Measurements from ENCODE around the gene DYNLT4. TPM values are rescaled to one million over a fixed set of nuclear protein-coding genes. Genes with fewer than 3 reads are reported as not detected.
"Not testable (repeated sequence)": the region's sequence is repeated elsewhere in the genome, so short reads cannot be mapped to it uniquely, and the experiment has no call there.

Gene DYNLT4
- total RNA-seq, 1 donor from 2014 or later = 0.29 TPM

DNA sequence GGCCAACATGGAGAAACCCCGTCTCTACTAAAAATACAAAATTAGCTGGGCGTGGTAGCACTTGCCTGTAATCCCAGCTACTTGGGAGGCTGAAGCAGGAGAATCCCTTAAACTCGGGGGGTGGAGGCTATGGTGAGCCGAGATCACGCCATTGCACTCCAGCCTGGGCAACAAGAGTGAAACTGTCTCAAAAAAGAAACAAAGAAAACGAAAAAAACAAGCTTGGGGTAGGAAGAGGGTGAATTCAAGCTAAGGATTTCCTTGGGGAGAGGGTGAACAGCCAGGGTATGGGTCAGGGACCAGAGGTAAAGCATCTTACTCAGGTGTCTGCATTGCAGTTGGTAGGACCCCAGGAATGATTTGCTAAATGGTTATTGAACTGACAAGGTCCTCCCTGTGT is 40.7 kb downstream of the DYNLT4 start:
- not testable (repeated sequence) for DNase-seq (ENCODE audit: extremely low read depth, low read depth, low spot score)

DNA sequence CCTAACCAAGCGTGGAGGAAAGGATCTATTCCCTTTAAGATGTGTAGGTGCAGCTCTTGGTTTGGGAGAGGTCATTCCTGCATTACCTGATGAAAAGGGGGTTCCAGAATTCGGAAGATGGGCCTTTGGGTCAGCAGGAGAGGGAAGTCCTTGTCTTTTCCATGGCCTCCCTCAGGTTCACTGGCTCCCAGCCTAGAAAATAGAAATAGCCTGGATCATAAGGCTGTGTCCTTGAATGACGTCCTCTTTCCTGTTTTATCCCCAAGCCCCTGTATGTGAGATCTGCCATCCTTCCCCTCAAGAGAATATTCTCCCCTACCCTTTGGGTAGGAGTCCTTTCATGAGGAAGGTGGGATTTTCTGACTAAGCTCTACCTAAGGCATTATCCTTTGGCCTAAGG is 46.3 kb downstream of the DYNLT4 start:
- DNase-seq (ENCODE audit: extremely low read depth, low read depth, low spot score) = no peak

DNA sequence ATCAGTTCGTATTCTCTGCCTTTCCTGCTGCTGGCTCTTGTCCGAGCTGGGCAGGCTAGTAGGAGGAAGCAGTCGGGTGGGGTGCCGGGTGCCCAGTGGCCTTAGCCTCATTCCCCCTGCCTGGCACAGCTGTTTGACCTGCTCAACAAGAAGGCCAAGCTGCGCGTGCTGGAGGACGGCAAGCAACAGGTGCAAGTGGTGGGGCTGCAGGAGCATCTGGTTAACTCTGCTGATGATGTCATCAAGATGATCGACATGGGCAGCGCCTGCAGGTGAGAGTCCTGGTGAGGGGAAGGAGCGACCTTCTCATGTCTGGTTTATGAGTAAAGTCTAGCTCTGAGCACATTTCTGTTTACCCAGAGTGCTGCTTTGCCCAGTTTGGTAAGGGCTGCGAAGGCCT is 48.1 kb downstream of the DYNLT4 start:
- DNase-seq (ENCODE audit: extremely low read depth, low read depth, low spot score) = no peak

DNA sequence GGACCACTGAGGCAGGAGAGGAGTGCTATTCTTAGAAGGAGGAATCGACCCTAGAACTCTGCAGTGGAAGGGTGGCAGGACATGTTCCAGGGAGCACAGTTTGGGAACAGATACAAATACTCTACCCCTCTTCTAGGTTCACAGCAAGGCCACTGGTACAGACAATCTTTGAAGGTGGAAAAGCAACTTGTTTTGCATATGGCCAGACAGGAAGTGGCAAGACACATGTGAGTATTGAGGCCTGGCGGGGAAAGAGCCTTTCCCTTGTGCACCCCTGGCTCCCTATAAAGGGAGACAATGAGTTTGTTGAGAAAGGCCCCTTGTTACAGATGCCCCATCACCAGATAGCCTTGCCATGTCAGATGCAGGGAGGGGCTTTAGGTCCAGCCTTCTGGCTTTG is 49.7 kb downstream of the DYNLT4 start:
- no peak for DNase-seq (ENCODE audit: extremely low read depth, low read depth, low spot score)

Other genes with a start within 250 kb of the DYNLT4 start
- gene TMEM53, start 132.9 kb downstream of the DYNLT4 start, total RNA-seq = 2.2 and 3.9 TPM in 2 replicates
- gene ARMH1, start 132.6 kb downstream of the DYNLT4 start, total RNA-seq = not detected in 2 replicates
- not detected in 2 replicates for gene RNU5D-1, start 76.2 kb downstream of the DYNLT4 start, total RNA-seq
- 4.7 and 10.3 TPM in 2 replicates for gene KIF2C, start 67.5 kb downstream of the DYNLT4 start, total RNA-seq
- 1,433 and 2,325 TPM in 2 replicates for gene RPS8, start 31.8 kb downstream of the DYNLT4 start, total RNA-seq
- not detected in 2 replicates for gene BEST4, start 19.2 kb downstream of the DYNLT4 start, total RNA-seq
- gene PLK3, start 7.0 kb downstream of the DYNLT4 start, total RNA-seq = 49.1 and 56.1 TPM in 2 replicates
- 8.8 and 17.9 TPM in 2 replicates for gene BTBD19, start 1.2 kb upstream of the DYNLT4 start, total RNA-seq
- gene PTCH2, start 35.9 kb upstream of the DYNLT4 start, total RNA-seq = 0.19 and 0.23 TPM in 2 replicates
- 19.6 and 29.6 TPM in 2 replicates for gene EIF2B3, start 179.2 kb upstream of the DYNLT4 start, total RNA-seq
- 46.1 and 52.7 TPM in 2 replicates for gene HECTD3, start 204.0 kb upstream of the DYNLT4 start, total RNA-seq
- gene UROD, start 204.9 kb upstream of the DYNLT4 start, total RNA-seq = 101 and 105 TPM in 2 replicates

Data from glomerular endothelial cell (primary cell).